ENCODE data around the gene PTOV1.

Gene PTOV1

GRCh38 chr19:49862391-49863253 lies 11.7 kb downstream of the PTOV1 start:
- H3K9ac ChIP-seq (ENCODE audit: low read length), result no peak overlapping the region
- no peak overlapping the region for H4K8ac ChIP-seq (ENCODE audit: low read depth, low read length)
- WGBS (ENCODE audit: extremely low coverage, insufficient coverage, insufficient read length), result no CpG with 5 or more reads among the region's 49 CpGs
- H3K9me3 ChIP-seq (ENCODE audit: insufficient read depth, low read depth, low read length), result no peaks in the 10 kb centered on the region
- DNase-seq, result no peak
- no peak overlapping the region for H4K12ac ChIP-seq (ENCODE audit: low read depth, low read length)
- no peak overlapping the region for H3K23ac ChIP-seq (ENCODE audit: low read length)
- H3K4me1 ChIP-seq (ENCODE audit: control insufficient read depth in 1 of 2, insufficient read depth in 2 of 2, low read length in 2 of 2), result peaks cover 6 to 19% of the 10 kb centered on the region in 2 experiments
- H3K4ac ChIP-seq (ENCODE audit: low read depth, low read length), result no peak overlapping the region
- peaks cover 9% of the 10 kb centered on the region for H3K79me1 ChIP-seq (ENCODE audit: low read length)
- H3K79me2 ChIP-seq (ENCODE audit: control insufficient read depth, insufficient read depth, low read length, poor library complexity), result peaks cover 1% of the 10 kb centered on the region
- no peak overlapping the region for H3K4me3 ChIP-seq (ENCODE audit: low read depth, low read length)
- no peak overlapping the region for H2BK120ac ChIP-seq (ENCODE audit: insufficient read depth, low read length, poor library complexity)
- peaks cover 65 to 71% of the 10 kb centered on the region in 2 experiments for H3K36me3 ChIP-seq (ENCODE audit: control insufficient read depth in 1 of 2, insufficient read depth in 2 of 2, low read length in 2 of 2)
- H3K27me3 ChIP-seq (ENCODE audit: insufficient read depth, low read length), result no peaks in the 10 kb centered on the region
- H2AK5ac ChIP-seq (ENCODE audit: low read length), result no peak overlapping the region
- H2BK12ac ChIP-seq (ENCODE audit: low read length), result no peak overlapping the region
- H2AFZ ChIP-seq (ENCODE audit: insufficient read depth, low read length, poor library complexity), result no peak overlapping the region
- no peak overlapping the region for H2BK5ac ChIP-seq (ENCODE audit: low read depth, low read length, poor library complexity)
- H4K91ac ChIP-seq (ENCODE audit: low read depth, low read length), result no peak overlapping the region
- no peak overlapping the region for H3K4me2 ChIP-seq (ENCODE audit: low read length)
- no peak overlapping the region for H3K18ac ChIP-seq (ENCODE audit: low read length)
- no peak overlapping the region for H3K27ac ChIP-seq (ENCODE audit: low read depth, low read length)
- H3K14ac ChIP-seq (ENCODE audit: low read length), result no peak overlapping the region

- Histone ChIP-seq H3K4me2 (ENCODE audit: low read length) (no peak overlapping the region), H3K18ac (ENCODE audit: low read length) (no peak overlapping the region), H2AFZ (ENCODE audit: insufficient read depth, low read length, poor library complexity) (no peak overlapping the region), H3K23ac (ENCODE audit: low read length) (no peak overlapping the region), H3K27me3 (ENCODE audit: insufficient read depth, low read length) (no peaks in the 10 kb centered on the region), H3K9ac (ENCODE audit: low read length) (no peak overlapping the region), H3K14ac (ENCODE audit: low read length) (no peak overlapping the region), H3K27ac (ENCODE audit: low read depth, low read length) (no peak overlapping the region), H2BK12ac (ENCODE audit: low read length) (no peak overlapping the region), H2AK5ac (ENCODE audit: low read length) (no peak overlapping the region), H3K4me1 (ENCODE audit: control insufficient read depth in 1 of 2, insufficient read depth in 2 of 2, low read length in 2 of 2) (peaks cover 6 to 19% of the 10 kb centered on the region in 2 experiments), H3K9me3 (ENCODE audit: insufficient read depth, low read depth, low read length) (no peaks in the 10 kb centered on the region), H4K8ac (ENCODE audit: low read depth, low read length) (no peak overlapping the region), H3K79me1 (ENCODE audit: low read length) (peaks cover 10% of the 10 kb centered on the region), H3K4ac (ENCODE audit: low read depth, low read length) (no peak overlapping the region), H3K4me3 (ENCODE audit: low read depth, low read length) (no peak overlapping the region), H4K12ac (ENCODE audit: low read depth, low read length) (no peak overlapping the region), H3K79me2 (ENCODE audit: control insufficient read depth, insufficient read depth, low read length, poor library complexity) (peaks cover 1% of the 10 kb centered on the region), H2BK5ac (ENCODE audit: low read depth, low read length, poor library complexity) (no peak overlapping the region), H3K36me3 (ENCODE audit: control insufficient read depth in 1 of 2, insufficient read depth in 2 of 2, low read length in 2 of 2) (peaks cover 57 to 64% of the 10 kb centered on the region in 2 experiments), H4K91ac (ENCODE audit: low read depth, low read length) (no peak overlapping the region), H2BK120ac (ENCODE audit: insufficient read depth, low read length, poor library complexity) (no peak overlapping the region)
- no peak for DNase-seq
- no CpG with 5 or more reads among the region's 24 CpGs for WGBS (ENCODE audit: extremely low coverage, insufficient coverage, insufficient read length)
These were observed 12.4 kb downstream of the PTOV1 start for GRCh38 chr19:49863254-49863934.

- H3K4ac ChIP-seq (ENCODE audit: low read depth, low read length), result no peak overlapping the region
- no peak overlapping the region for H2AK5ac ChIP-seq (ENCODE audit: low read length)
- H4K91ac ChIP-seq (ENCODE audit: low read depth, low read length), result no peak overlapping the region
- no peak for DNase-seq
- no peak overlapping the region for H3K23ac ChIP-seq (ENCODE audit: low read length)
- WGBS (ENCODE audit: extremely low coverage, insufficient coverage, insufficient read length), result no CpG with 5 or more reads among the region's 17 CpGs
- H3K4me3 ChIP-seq (ENCODE audit: low read depth, low read length), result no peak overlapping the region
- peaks cover 52 to 58% of the 10 kb centered on the region in 2 experiments for H3K36me3 ChIP-seq (ENCODE audit: control insufficient read depth in 1 of 2, insufficient read depth in 2 of 2, low read length in 2 of 2)
- peaks cover 6 to 19% of the 10 kb centered on the region in 2 experiments for H3K4me1 ChIP-seq (ENCODE audit: control insufficient read depth in 1 of 2, insufficient read depth in 2 of 2, low read length in 2 of 2)
- no peak overlapping the region for H3K27ac ChIP-seq (ENCODE audit: low read depth, low read length)
- no peak overlapping the region for H2BK12ac ChIP-seq (ENCODE audit: low read length)
- H3K79me1 ChIP-seq (ENCODE audit: low read length), result peaks cover 10% of the 10 kb centered on the region
- H2BK120ac ChIP-seq (ENCODE audit: insufficient read depth, low read length, poor library complexity), result no peak overlapping the region
- no peaks in the 10 kb centered on the region for H3K27me3 ChIP-seq (ENCODE audit: insufficient read depth, low read length)
- H3K9ac ChIP-seq (ENCODE audit: low read length), result no peak overlapping the region
- no peak overlapping the region for H3K18ac ChIP-seq (ENCODE audit: low read length)
- H3K14ac ChIP-seq (ENCODE audit: low read length), result no peak overlapping the region
- H3K9me3 ChIP-seq (ENCODE audit: insufficient read depth, low read depth, low read length), result no peaks in the 10 kb centered on the region
- H4K12ac ChIP-seq (ENCODE audit: low read depth, low read length), result no peak overlapping the region
- H2AFZ ChIP-seq (ENCODE audit: insufficient read depth, low read length, poor library complexity), result no peak overlapping the region
- no peak overlapping the region for H4K8ac ChIP-seq (ENCODE audit: low read depth, low read length)
- no peak overlapping the region for H3K4me2 ChIP-seq (ENCODE audit: low read length)
- no peak overlapping the region for H2BK5ac ChIP-seq (ENCODE audit: low read depth, low read length, poor library complexity)
- H3K79me2 ChIP-seq (ENCODE audit: control insufficient read depth, insufficient read depth, low read length, poor library complexity), result peaks cover 1% of the 10 kb centered on the region
These were observed 13.0 kb downstream of the PTOV1 start for GRCh38 chr19:49863935-49864320.

GRCh38 chr19:49864890-49865289 lies 13.9 kb downstream of the PTOV1 start:
- Histone ChIP-seq H2BK120ac (ENCODE audit: insufficient read depth, low read length, poor library complexity) (no peak overlapping the region), H2AFZ (ENCODE audit: insufficient read depth, low read length, poor library complexity) (no peak overlapping the region), H3K27me3 (ENCODE audit: insufficient read depth, low read length) (no peaks in the 10 kb centered on the region), H3K36me3 (ENCODE audit: control insufficient read depth in 1 of 2, insufficient read depth in 2 of 2, low read length in 2 of 2) (peaks cover 45 to 52% of the 10 kb centered on the region in 2 experiments), H3K4me2 (ENCODE audit: low read length) (no peak overlapping the region), H3K4me3 (ENCODE audit: low read depth, low read length) (no peak overlapping the region), H4K12ac (ENCODE audit: low read depth, low read length) (no peak overlapping the region), H3K18ac (ENCODE audit: low read length) (peak overlapping the region; percentile 11), H3K79me1 (ENCODE audit: low read length) (peaks cover 15% of the 10 kb centered on the region), H3K27ac (ENCODE audit: low read depth, low read length) (no peak overlapping the region), H4K8ac (ENCODE audit: low read depth, low read length) (no peak overlapping the region), H3K23ac (ENCODE audit: low read length) (no peak overlapping the region), H4K91ac (ENCODE audit: low read depth, low read length) (no peak overlapping the region), H3K4ac (ENCODE audit: low read depth, low read length) (peak overlapping the region; percentile 16), H2BK5ac (ENCODE audit: low read depth, low read length, poor library complexity) (no peak overlapping the region), H3K9ac (ENCODE audit: low read length) (no peak overlapping the region), H3K14ac (ENCODE audit: low read length) (no peak overlapping the region), H3K4me1 (ENCODE audit: control insufficient read depth in 1 of 2, insufficient read depth in 2 of 2, low read length in 2 of 2) (peaks cover 9 to 15% of the 10 kb centered on the region in 2 experiments), H2AK5ac (ENCODE audit: low read length) (no peak overlapping the region), H3K79me2 (ENCODE audit: control insufficient read depth, insufficient read depth, low read length, poor library complexity) (peaks cover 3% of the 10 kb centered on the region), H2BK12ac (ENCODE audit: low read length) (no peak overlapping the region), H3K9me3 (ENCODE audit: insufficient read depth, low read depth, low read length) (no peaks in the 10 kb centered on the region)
- no CpG with 5 or more reads among the region's 13 CpGs for WGBS (ENCODE audit: extremely low coverage, insufficient coverage, insufficient read length)
- DNase-seq, result no peak
